ENCODE data around the gene PCDHGB7.
A peak's percentile ranks its signal among the peaks of the same experiment; 100 is the strongest.
"Not testable (repeated sequence)": the region's sequence is repeated elsewhere in the genome, so short reads cannot be mapped to it uniquely, and the experiment has no call there.

The PCDHGB7 gene

GRCh38 chr5:141417494-141418172, at the start of gene PCDHGB7:
Gene PCDHGB7, plus strand, starts transcription at chr5:141417677. Its CDS starts 183 bp downstream, at chr5:141417860.
- DNase-seq: peak in 13 of 56 donors; percentile 5 to 59 (median 29)

- peak in 2 of 56 donors; percentile 2 to 3 for DNase-seq
Observed at GRCh38 chr5:141369994-141370848, 47.3 kb upstream of the PCDHGB7 start, which contains the start of gene PCDHGB3. Gene PCDHGB3, plus strand, starts transcription at chr5:141370242. Its CDS starts 153 bp downstream, at chr5:141370395.

- DNase-seq: no peak
Observed at GRCh38 chr5:141371572-141372475, 45.7 kb upstream of the PCDHGB7 start.

GRCh38 chr5:141373673-141374317, 43.7 kb upstream of the PCDHGB7 start, which contains the start of gene PCDHGA6:
Gene PCDHGA6, plus strand, starts transcription at chr5:141373891. Its CDS starts 193 bp downstream, at chr5:141374084.
- no peak for DNase-seq

GRCh38 chr5:141374627-141375026, 42.9 kb upstream of the PCDHGB7 start:
- DNase-seq: no peak

- DNase-seq: not testable (repeated sequence)
Observed at GRCh38 chr5:141375444-141376155, 41.9 kb upstream of the PCDHGB7 start.

- DNase-seq: no peak
Observed at GRCh38 chr5:141382469-141383294, 34.8 kb upstream of the PCDHGB7 start, which contains the start of gene PCDHGA7. Gene PCDHGA7, plus strand, starts transcription at chr5:141382742. Its CDS starts 158 bp downstream, at chr5:141382900.

GRCh38 chr5:141383345-141383744, 34.1 kb upstream of the PCDHGB7 start:
- DNase-seq: no peak

GRCh38 chr5:141384471-141385267, 32.8 kb upstream of the PCDHGB7 start:
- no peak for DNase-seq

GRCh38 chr5:141387557-141388311, 29.7 kb upstream of the PCDHGB7 start, which contains the start of gene PCDHGB4:
Gene PCDHGB4, plus strand, starts transcription at chr5:141387698. Its CDS starts 187 bp downstream, at chr5:141387885.
- DNase-seq: not testable (repeated sequence)

GRCh38 chr5:141388661-141389060, 28.8 kb upstream of the PCDHGB7 start:
- DNase-seq: no peak

GRCh38 chr5:141389153-141390042, 28.1 kb upstream of the PCDHGB7 start:
- peak in 1 of 56 donors; percentile 12 for DNase-seq

- DNase-seq: no peak
Observed at GRCh38 chr5:141392429-141393198, 24.9 kb upstream of the PCDHGB7 start, which contains the start of gene PCDHGA8. Gene PCDHGA8, plus strand, starts transcription at chr5:141392633. Its CDS starts 181 bp downstream, at chr5:141392814.

GRCh38 chr5:141393267-141393666, 24.2 kb upstream of the PCDHGB7 start:
- DNase-seq: no peak

Data from amygdala (tissue), 56 donors.